Spleen (tissue), 7 donors: ENCODE results near the gene TCF12.

Experiments used
- CTCF ChIP-seq, 11 experiments: fragments of 200-600 bp in 7 of 11; fragments of 450-650 bp in 4 of 11; sonication (generic) in 4 of 11; IDR thresholded peaks in 8 of 11; conservative IDR thresholded peaks in 3 of 11; 1 replicate in 7 of 11; 2 replicates in 4 of 11; pipeline versions ENCODE4 v1.4.0 to v1.8.0; 2016 to 2021; ENCODE audit warnings: antibody characterized with exemption in 11 of 11, inconsistent platforms in 4 of 11, mild to moderate bottlenecking in 1 of 11
- POLR2A ChIP-seq, 3 donors: fragments of 450-650 bp; IDR thresholded peaks; one replicate each; pipeline ENCODE4 v1.5.1; 2017; ENCODE audit warnings: antibody characterized with exemption in 3 of 3, mild to moderate bottlenecking in 1 of 3
- POLR2AphosphoS5 ChIP-seq, 3 donors: sonication (generic); formaldehyde crosslinking; IDR thresholded peaks; one replicate each; pipeline ENCODE4 v1.5.1; 2017; ENCODE audit warnings: antibody characterized with exemption in 3 of 3
- donor health status: DM: no; HTN: no; CAD: no; lungs with moderate emphysema.
- donor health status: DM: no; HTN: no; CAD: no.
- donor health status: DM: no; HTN: no; CAD: no.

- TF ChIP-seq POLR2A (IDR thresholded peaks at IDR 0.05) (no peak), CTCF (IDR thresholded peaks at IDR 0.05 in 8 of 11, conservative IDR thresholded peaks at IDR 0.05 in 3 of 11) (no peak), POLR2AphosphoS5 (IDR thresholded peaks at IDR 0.05) (no peak)
Measured at GRCh38 chr15:57100136-57100539, 181.7 kb downstream of the TCF12 start.
